ENCODE data around the gene PIKFYVE. TPM values are rescaled to one million over a fixed set of nuclear protein-coding genes. Genes with fewer than 3 reads are reported as not detected.
"Not testable (repeated sequence)": the region's sequence is repeated elsewhere in the genome, so short reads cannot be mapped to it uniquely, and the experiment has no call there.

The PIKFYVE gene
- total and polyA plus RNA-seq, 7 experiments from 2014 or later: 5.9 to 52.3 (median 36.5) TPM

DNA sequence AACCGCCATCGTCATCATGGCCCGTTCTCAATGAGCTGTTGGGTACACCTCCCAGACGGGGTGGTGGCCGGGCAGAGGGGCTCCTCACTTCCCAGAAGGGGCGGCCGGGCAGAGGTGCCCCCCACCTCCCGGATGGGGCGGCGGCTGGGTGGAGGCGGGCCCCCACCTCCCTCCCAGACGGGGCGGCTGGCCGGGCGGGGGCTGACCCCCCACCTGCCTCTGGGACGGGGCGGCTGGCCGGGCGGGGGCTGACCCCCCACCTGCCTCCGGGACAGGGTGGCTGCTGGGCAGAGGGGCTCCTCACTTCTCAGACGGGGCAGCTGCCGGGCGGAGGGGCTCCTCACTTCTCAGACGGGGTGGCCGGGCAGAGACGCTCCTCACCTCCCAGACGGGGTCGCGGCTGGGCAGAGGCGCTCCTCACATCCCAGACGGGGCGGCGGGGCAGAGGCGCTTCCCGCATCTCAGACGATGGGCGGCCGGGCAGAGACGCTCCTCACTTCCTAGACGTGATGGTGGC, 111.3 kb downstream of the PIKFYVE start:
- POLR2A ChIA-PET; H3K36me3 Mint-ChIP-seq; intact Hi-C loops (cut with micrococcal nuclease): not testable (repeated sequence)

DNA sequence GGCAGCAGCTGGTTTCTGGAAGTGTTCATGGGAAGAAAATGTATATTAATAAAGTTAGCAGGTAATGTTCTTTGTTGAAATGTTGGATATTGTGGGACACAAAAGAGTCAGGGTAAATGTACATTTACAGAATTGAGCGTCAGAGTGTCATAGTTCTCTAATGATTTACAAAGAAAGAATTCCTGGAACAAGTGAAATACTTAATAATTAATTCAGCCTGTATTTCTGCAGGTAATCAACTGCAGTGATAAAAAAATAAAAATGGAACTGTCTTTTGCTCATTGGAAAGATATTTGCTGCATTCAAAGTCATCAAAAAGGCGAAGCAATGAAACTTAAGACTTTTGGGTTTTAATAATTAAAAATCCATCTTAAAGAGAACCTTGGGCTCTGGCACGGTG, 113.1 kb downstream of the PIKFYVE start:
- Mint-ChIP-seq H3K36me3 (no peaks in the 10 kb centered on the region), H3K27me3 (peaks cover 13 to 30% (median 22%) of the 10 kb centered on the region in 5 donors), H3K27ac (no peak overlapping the region), H3K9me3 (peaks cover 0 to 3% (median 0%) of the 10 kb centered on the region in 11 donors), H3K4me1 (no peaks in the 10 kb centered on the region), H3K4me3 (no peak overlapping the region)
- ATAC-seq: no peak
- ChIA-PET POLR2A (no interaction called here), CTCF (no interaction called here)
- no peaks in the 10 kb centered on the region for H3K9me3 ChIP-seq (ENCODE audit: control insufficient read depth in 2 of 3, low read length in 3 of 3)
- intact Hi-C loops (cut with micrococcal nuclease): no loop called here
- H3K27me3 ChIP-seq (ENCODE audit: control insufficient read depth in 2 of 2, insufficient read depth in 2 of 2, low read length in 2 of 2): peaks cover 0 to 5% of the 10 kb centered on the region in 2 donors
- no peak overlapping the region for H3K27ac ChIP-seq (ENCODE audit: low read depth, low read length)
- DNase-seq: no peak
- no peaks in the 10 kb centered on the region for H3K4me1 ChIP-seq (ENCODE audit: control insufficient read depth in 2 of 2, insufficient read depth in 2 of 2, low read length in 2 of 2)
- no peak overlapping the region for H3K4me3 ChIP-seq (ENCODE audit: low read length)
- H3K36me3 ChIP-seq (ENCODE audit: control insufficient read depth in 2 of 3, insufficient read depth in 3 of 3, low read length in 3 of 3): no peaks in the 10 kb centered on the region

More for the DNA sequence above, 111.3 kb downstream of the PIKFYVE start:
- CTCF ChIA-PET; H3K9me3 Mint-ChIP-seq; H3K4me1 ChIP-seq (ENCODE audit: control insufficient read depth in 2 of 2, insufficient read depth in 2 of 2, low read length in 2 of 2); H3K9me3 ChIP-seq (ENCODE audit: control insufficient read depth in 2 of 3, low read length in 3 of 3); H3K4me1 Mint-ChIP-seq; DNase-seq; H3K27ac Mint-ChIP-seq; H3K36me3 ChIP-seq (ENCODE audit: control insufficient read depth in 2 of 3, insufficient read depth in 3 of 3, low read length in 3 of 3); ATAC-seq; H3K4me3 Mint-ChIP-seq; H3K27ac ChIP-seq (ENCODE audit: low read depth, low read length); H3K27me3 ChIP-seq (ENCODE audit: control insufficient read depth in 2 of 2, insufficient read depth in 2 of 2, low read length in 2 of 2); H3K4me3 ChIP-seq (ENCODE audit: low read length): not testable (repeated sequence)
- H3K27me3 Mint-ChIP-seq: peaks cover 0 to 23% (median 8%) of the 10 kb centered on the region in 5 donors

DNA sequence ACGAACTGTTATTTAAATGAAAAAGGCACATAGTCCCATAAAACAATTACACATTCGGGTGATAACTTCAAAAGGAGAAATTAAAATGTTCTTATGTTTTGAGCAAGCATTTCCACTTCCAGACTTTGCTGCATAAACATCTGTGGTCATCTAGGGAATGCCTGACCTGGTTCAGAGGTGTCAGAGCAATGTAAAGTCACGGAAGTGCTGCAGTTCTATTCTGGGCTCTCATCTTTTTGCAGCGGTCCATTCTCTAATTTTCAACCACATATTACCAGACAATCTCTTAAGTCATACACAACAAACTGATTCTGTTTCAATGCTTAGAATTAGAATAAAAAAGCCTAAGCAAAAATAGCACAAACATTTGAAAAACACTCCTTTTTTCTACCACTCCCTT, 118.6 kb downstream of the PIKFYVE start:
- CTCF ChIA-PET: no interaction called here
- intact Hi-C loops (cut with micrococcal nuclease): no loop called here
- Mint-ChIP-seq H3K36me3 (no peaks in the 10 kb centered on the region), H3K4me3 (no peak overlapping the region), H3K9me3 (no peaks in the 10 kb centered on the region), H3K27ac (no peak overlapping the region), H3K27me3 (peaks cover 23 to 46% (median 30%) of the 10 kb centered on the region in 5 donors), H3K4me1 (no peaks in the 10 kb centered on the region)
- POLR2A ChIA-PET: no interaction called here
- H3K4me3 ChIP-seq (ENCODE audit: low read length): no peak overlapping the region
- no peak overlapping the region for H3K27ac ChIP-seq (ENCODE audit: low read depth, low read length)
- no peak for DNase-seq
- no peak for ATAC-seq
- H3K27me3 ChIP-seq (ENCODE audit: control insufficient read depth in 2 of 2, insufficient read depth in 2 of 2, low read length in 2 of 2): peaks cover 0 to 5% of the 10 kb centered on the region in 2 donors
- H3K36me3 ChIP-seq (ENCODE audit: control insufficient read depth in 2 of 3, insufficient read depth in 3 of 3, low read length in 3 of 3): no peaks in the 10 kb centered on the region
- H3K4me1 ChIP-seq (ENCODE audit: control insufficient read depth in 2 of 2, insufficient read depth in 2 of 2, low read length in 2 of 2): no peaks in the 10 kb centered on the region
- H3K9me3 ChIP-seq (ENCODE audit: control insufficient read depth in 2 of 3, low read length in 3 of 3): no peaks in the 10 kb centered on the region

- H3K36me3 ChIP-seq (ENCODE audit: control insufficient read depth in 2 of 3, insufficient read depth in 3 of 3, low read length in 3 of 3): no peaks in the 10 kb centered on the region
- ATAC-seq (no peak), DNase-seq (no peak)
- no peaks in the 10 kb centered on the region for H3K4me1 ChIP-seq (ENCODE audit: control insufficient read depth in 2 of 2, insufficient read depth in 2 of 2, low read length in 2 of 2)
- peaks cover 0 to 3% of the 10 kb centered on the region in 2 donors for H3K27me3 ChIP-seq (ENCODE audit: control insufficient read depth in 2 of 2, insufficient read depth in 2 of 2, low read length in 2 of 2)
- no peak overlapping the region for H3K27ac ChIP-seq (ENCODE audit: low read depth, low read length)
- Mint-ChIP-seq H3K27me3 (peaks cover 17 to 48% (median 30%) of the 10 kb centered on the region in 5 donors), H3K9me3 (peaks cover 0 to 7% (median 0%) of the 10 kb centered on the region in 11 donors), H3K4me3 (no peak overlapping the region), H3K36me3 (no peaks in the 10 kb centered on the region), H3K4me1 (no peaks in the 10 kb centered on the region), H3K27ac (no peak overlapping the region)
- intact Hi-C loops (cut with micrococcal nuclease): no loop called here
- POLR2A ChIA-PET: no interaction called here
- no peak overlapping the region for H3K4me3 ChIP-seq (ENCODE audit: low read length)
- H3K9me3 ChIP-seq (ENCODE audit: control insufficient read depth in 2 of 3, low read length in 3 of 3): no peaks in the 10 kb centered on the region
- CTCF ChIA-PET: no interaction called here
These were observed 120.5 kb downstream of the PIKFYVE start for GRCh38 chr2:208386541-208386940.

- no peaks in the 10 kb centered on the region for H3K4me1 Mint-ChIP-seq
- DNase-seq: no peak
- intact Hi-C loops (cut with micrococcal nuclease): no loop called here
- CTCF ChIA-PET: no interaction called here
- Histone ChIP-seq H3K4me1 (ENCODE audit: control insufficient read depth in 2 of 2, insufficient read depth in 2 of 2, low read length in 2 of 2) (no peaks in the 10 kb centered on the region), H3K27me3 (ENCODE audit: control insufficient read depth in 2 of 2, insufficient read depth in 2 of 2, low read length in 2 of 2) (no peaks in the 10 kb centered on the region), H3K27ac (ENCODE audit: low read depth, low read length) (no peak overlapping the region), H3K36me3 (ENCODE audit: control insufficient read depth in 2 of 3, insufficient read depth in 3 of 3, low read length in 3 of 3) (no peaks in the 10 kb centered on the region), H3K9me3 (ENCODE audit: control insufficient read depth in 2 of 3, low read length in 3 of 3) (peaks cover 0 to 19% (median 0%) of the 10 kb centered on the region in 3 experiments), H3K4me3 (ENCODE audit: low read length) (no peak overlapping the region)
- H3K9me3 Mint-ChIP-seq: peaks cover 0 to 40% (median 11%) of the 10 kb centered on the region in 11 donors
- peaks cover 0 to 6% (median 0%) of the 10 kb centered on the region in 5 donors for H3K36me3 Mint-ChIP-seq
- POLR2A ChIA-PET: no interaction called here
- ATAC-seq: no peak
- H3K4me3 Mint-ChIP-seq: no peak overlapping the region
- peaks cover 9 to 31% (median 18%) of the 10 kb centered on the region in 5 donors for H3K27me3 Mint-ChIP-seq
- no peak overlapping the region for H3K27ac Mint-ChIP-seq
These were observed 123.9 kb downstream of the PIKFYVE start for GRCh38 chr2:208389940-208390339.

GRCh38 chr2:208392300-208392699, 126.2 kb downstream of the PIKFYVE start:
- no peak for ATAC-seq
- H3K4me1 Mint-ChIP-seq: no peaks in the 10 kb centered on the region
- peaks cover 0 to 57% (median 21%) of the 10 kb centered on the region in 11 donors for H3K9me3 Mint-ChIP-seq

GRCh38 chr2:208396796-208397195, 130.7 kb downstream of the PIKFYVE start:
- CTCF ChIA-PET; H3K4me3 Mint-ChIP-seq; H3K4me1 Mint-ChIP-seq; H3K27ac ChIP-seq (ENCODE audit: low read depth, low read length); POLR2A ChIA-PET; H3K36me3 Mint-ChIP-seq; H3K36me3 ChIP-seq (ENCODE audit: control insufficient read depth in 2 of 3, insufficient read depth in 3 of 3, low read length in 3 of 3); H3K4me3 ChIP-seq (ENCODE audit: low read length); H3K4me1 ChIP-seq (ENCODE audit: control insufficient read depth in 2 of 2, insufficient read depth in 2 of 2, low read length in 2 of 2); H3K27me3 ChIP-seq (ENCODE audit: control insufficient read depth in 2 of 2, insufficient read depth in 2 of 2, low read length in 2 of 2); DNase-seq; H3K27ac Mint-ChIP-seq; ATAC-seq: not testable (repeated sequence)
- H3K9me3 ChIP-seq (ENCODE audit: control insufficient read depth in 2 of 3, low read length in 3 of 3): peaks cover 0 to 19% (median 0%) of the 10 kb centered on the region in 3 experiments
- peaks cover 0 to 47% (median 20%) of the 10 kb centered on the region in 11 donors for H3K9me3 Mint-ChIP-seq
- intact Hi-C loops (cut with micrococcal nuclease): loop anchor here in 1 of 2 donors (5.0 kb wide), 1 partner anchor 811 kb away; no protein-coding TSS in a partner anchor
- H3K27me3 Mint-ChIP-seq: peaks cover 19 to 30% (median 19%) of the 10 kb centered on the region in 5 donors

More at GRCh38 chr2:208392300-208392699, 126.2 kb downstream of the PIKFYVE start:
- no peaks in the 10 kb centered on the region for H3K4me1 ChIP-seq (ENCODE audit: control insufficient read depth in 2 of 2, insufficient read depth in 2 of 2, low read length in 2 of 2)
- H3K27me3 ChIP-seq (ENCODE audit: control insufficient read depth in 2 of 2, insufficient read depth in 2 of 2, low read length in 2 of 2): no peaks in the 10 kb centered on the region
- H3K4me3 ChIP-seq (ENCODE audit: low read length): no peak overlapping the region
- POLR2A ChIA-PET: no interaction called here
- Mint-ChIP-seq H3K4me3 (no peak overlapping the region), H3K27me3 (peaks cover 3 to 20% (median 12%) of the 10 kb centered on the region in 5 donors), H3K27ac (no peak overlapping the region), H3K36me3 (peaks cover 0 to 9% (median 5%) of the 10 kb centered on the region in 5 donors)
- DNase-seq: no peak
- intact Hi-C loops (cut with micrococcal nuclease): no loop called here
- CTCF ChIA-PET: no interaction called here
- no peaks in the 10 kb centered on the region for H3K36me3 ChIP-seq (ENCODE audit: control insufficient read depth in 2 of 3, insufficient read depth in 3 of 3, low read length in 3 of 3)
- no peak overlapping the region for H3K27ac ChIP-seq (ENCODE audit: low read depth, low read length)
- H3K9me3 ChIP-seq (ENCODE audit: control insufficient read depth in 2 of 3, low read length in 3 of 3): peaks cover 0 to 19% (median 0%) of the 10 kb centered on the region in 3 experiments

All from naive thymus-derived CD4-positive, alpha-beta T cell (primary cell).